ENCODE measurements around the gene MR1.
"Not testable (repeated sequence)": the region's sequence is repeated elsewhere in the genome, so short reads cannot be mapped to it uniquely, and the experiment has no call there.

MR1 gene

GRCh38 chr1:181059435-181059834 lies 25.7 kb downstream of the MR1 start:
- H3K4me1 ChIP-seq (ENCODE audit: insufficient read depth, insufficient read length), result peaks cover 3% of the 10 kb centered on the region
- no peak overlapping the region for H3K9ac ChIP-seq (ENCODE audit: insufficient read length, low read depth)
- H3K36me3 ChIP-seq (ENCODE audit: insufficient read depth, insufficient read length, low read length), result no peaks in the 10 kb centered on the region
- peaks cover 7% of the 10 kb centered on the region for H3K9me3 ChIP-seq (ENCODE audit: insufficient read depth, low read length)
- TF ChIP-seq SUZ12 (IDR thresholded peaks at IDR 0.05; ENCODE audit: extremely low read depth, insufficient read depth, insufficient read length) (no peak), ZNF274 (IDR thresholded peaks at IDR 0.05; ENCODE audit: low read depth, low read length) (no peak), YY1 (IDR thresholded peaks at IDR 0.05; ENCODE audit: insufficient read depth, insufficient read length) (no peak)
- H3K4me3 ChIP-seq (ENCODE audit: insufficient read length, low read depth), result no peak overlapping the region
- DNase-seq (ENCODE audit: low read depth, low spot score), result no peak
- H3K27me3 ChIP-seq (ENCODE audit: insufficient read depth, insufficient read length), result no peaks in the 10 kb centered on the region

GRCh38 chr1:181060066-181060465 lies 26.3 kb downstream of the MR1 start:
- H3K9ac ChIP-seq (ENCODE audit: insufficient read length, low read depth), result no peak overlapping the region
- H3K27me3 ChIP-seq (ENCODE audit: insufficient read depth, insufficient read length), result no peaks in the 10 kb centered on the region
- no peak for TF ChIP-seq ZNF274 (IDR thresholded peaks at IDR 0.05; ENCODE audit: low read depth, low read length)
- TF ChIP-seq YY1 (IDR thresholded peaks at IDR 0.05; ENCODE audit: insufficient read depth, insufficient read length), result no peak
- no peak for TF ChIP-seq SUZ12 (IDR thresholded peaks at IDR 0.05; ENCODE audit: extremely low read depth, insufficient read depth, insufficient read length)
- DNase-seq (ENCODE audit: low read depth, low spot score), result no peak
- H3K4me3 ChIP-seq (ENCODE audit: insufficient read length, low read depth), result no peak overlapping the region
- H3K4me1 ChIP-seq (ENCODE audit: insufficient read depth, insufficient read length), result peaks cover 3% of the 10 kb centered on the region
- peaks cover 7% of the 10 kb centered on the region for H3K9me3 ChIP-seq (ENCODE audit: insufficient read depth, low read length)
- no peaks in the 10 kb centered on the region for H3K36me3 ChIP-seq (ENCODE audit: insufficient read depth, insufficient read length, low read length)

GRCh38 chr1:181060947-181061346 lies 27.2 kb downstream of the MR1 start:
- not testable (repeated sequence) for H3K9me3 ChIP-seq (ENCODE audit: insufficient read depth, low read length); H3K27me3 ChIP-seq (ENCODE audit: insufficient read depth, insufficient read length); DNase-seq (ENCODE audit: low read depth, low spot score); H3K4me1 ChIP-seq (ENCODE audit: insufficient read depth, insufficient read length); H3K4me3 ChIP-seq (ENCODE audit: insufficient read length, low read depth); H3K9ac ChIP-seq (ENCODE audit: insufficient read length, low read depth); H3K36me3 ChIP-seq (ENCODE audit: insufficient read depth, insufficient read length, low read length)

- Histone ChIP-seq H3K9ac (ENCODE audit: insufficient read length, low read depth) (no peak overlapping the region), H3K27me3 (ENCODE audit: insufficient read depth, insufficient read length) (no peaks in the 10 kb centered on the region)
- DNase-seq (ENCODE audit: low read depth, low spot score), result no peak
Observed at GRCh38 chr1:181061487-181061886, 27.7 kb downstream of the MR1 start.

GRCh38 chr1:181061891-181062835 lies 28.4 kb downstream of the MR1 start:
- no peak for DNase-seq (ENCODE audit: low read depth, low spot score)
- no peaks in the 10 kb centered on the region for H3K36me3 ChIP-seq (ENCODE audit: insufficient read depth, insufficient read length, low read length)
- no peak for TF ChIP-seq YY1 (IDR thresholded peaks at IDR 0.05; ENCODE audit: insufficient read depth, insufficient read length)
- no peak overlapping the region for H3K4me3 ChIP-seq (ENCODE audit: insufficient read length, low read depth)
- H3K9ac ChIP-seq (ENCODE audit: insufficient read length, low read depth), result no peak overlapping the region
- peaks cover 3% of the 10 kb centered on the region for H3K4me1 ChIP-seq (ENCODE audit: insufficient read depth, insufficient read length)
- H3K27me3 ChIP-seq (ENCODE audit: insufficient read depth, insufficient read length), result no peaks in the 10 kb centered on the region
- H3K9me3 ChIP-seq (ENCODE audit: insufficient read depth, low read length), result peaks cover 7% of the 10 kb centered on the region

More at GRCh38 chr1:181061487-181061886, 27.7 kb downstream of the MR1 start:
- TF ChIP-seq YY1 (IDR thresholded peaks at IDR 0.05; ENCODE audit: insufficient read depth, insufficient read length), result no peak
- TF ChIP-seq SUZ12 (IDR thresholded peaks at IDR 0.05; ENCODE audit: extremely low read depth, insufficient read depth, insufficient read length), result no peak
- no peak for TF ChIP-seq ZNF274 (IDR thresholded peaks at IDR 0.05; ENCODE audit: low read depth, low read length)
- peaks cover 3% of the 10 kb centered on the region for H3K4me1 ChIP-seq (ENCODE audit: insufficient read depth, insufficient read length)
- no peaks in the 10 kb centered on the region for H3K36me3 ChIP-seq (ENCODE audit: insufficient read depth, insufficient read length, low read length)
- H3K4me3 ChIP-seq (ENCODE audit: insufficient read length, low read depth), result no peak overlapping the region
- peaks cover 7% of the 10 kb centered on the region for H3K9me3 ChIP-seq (ENCODE audit: insufficient read depth, low read length)

GRCh38 chr1:181062836-181063428 lies 29.1 kb downstream of the MR1 start:
- TF ChIP-seq ZNF274 (IDR thresholded peaks at IDR 0.05; ENCODE audit: low read depth, low read length), result no peak
- TF ChIP-seq YY1 (IDR thresholded peaks at IDR 0.05; ENCODE audit: insufficient read depth, insufficient read length), result no peak
- no peak for TF ChIP-seq SUZ12 (IDR thresholded peaks at IDR 0.05; ENCODE audit: extremely low read depth, insufficient read depth, insufficient read length)
- peaks cover 7% of the 10 kb centered on the region for H3K9me3 ChIP-seq (ENCODE audit: insufficient read depth, low read length)
- no peaks in the 10 kb centered on the region for H3K36me3 ChIP-seq (ENCODE audit: insufficient read depth, insufficient read length, low read length)
- no peak for DNase-seq (ENCODE audit: low read depth, low spot score)
- no peak overlapping the region for H3K4me3 ChIP-seq (ENCODE audit: insufficient read length, low read depth)
- H3K27me3 ChIP-seq (ENCODE audit: insufficient read depth, insufficient read length), result no peaks in the 10 kb centered on the region
- no peak overlapping the region for H3K9ac ChIP-seq (ENCODE audit: insufficient read length, low read depth)
- peaks cover 3% of the 10 kb centered on the region for H3K4me1 ChIP-seq (ENCODE audit: insufficient read depth, insufficient read length)

- H3K4me1 ChIP-seq (ENCODE audit: insufficient read depth, insufficient read length), result peaks cover 3% of the 10 kb centered on the region
- no peak overlapping the region for H3K9ac ChIP-seq (ENCODE audit: insufficient read length, low read depth)
- H3K36me3 ChIP-seq (ENCODE audit: insufficient read depth, insufficient read length, low read length), result no peaks in the 10 kb centered on the region
- TF ChIP-seq YY1 (IDR thresholded peaks at IDR 0.05; ENCODE audit: insufficient read depth, insufficient read length), result no peak
- no peak for TF ChIP-seq SUZ12 (IDR thresholded peaks at IDR 0.05; ENCODE audit: extremely low read depth, insufficient read depth, insufficient read length)
- TF ChIP-seq ZNF274 (IDR thresholded peaks at IDR 0.05; ENCODE audit: low read depth, low read length), result no peak
- DNase-seq (ENCODE audit: low read depth, low spot score), result no peak
- H3K9me3 ChIP-seq (ENCODE audit: insufficient read depth, low read length), result peaks cover 6% of the 10 kb centered on the region
- H3K27me3 ChIP-seq (ENCODE audit: insufficient read depth, insufficient read length), result no peaks in the 10 kb centered on the region
- no peak overlapping the region for H3K4me3 ChIP-seq (ENCODE audit: insufficient read length, low read depth)
Observed at GRCh38 chr1:181064011-181064623, 30.3 kb downstream of the MR1 start.

Data from NT2/D1 (cell line).